ENCODE measurements around the gene USF2. TPM values are rescaled to one million over a fixed set of nuclear protein-coding genes. Genes with fewer than 3 reads are reported as not detected.

USF2 gene
- total and polyA plus RNA-seq, 2 of the 8 experiments (the other 6 are each of a cell fraction or from before 2014, with no cell fraction given) = 74.1 to 109 TPM

DNA sequence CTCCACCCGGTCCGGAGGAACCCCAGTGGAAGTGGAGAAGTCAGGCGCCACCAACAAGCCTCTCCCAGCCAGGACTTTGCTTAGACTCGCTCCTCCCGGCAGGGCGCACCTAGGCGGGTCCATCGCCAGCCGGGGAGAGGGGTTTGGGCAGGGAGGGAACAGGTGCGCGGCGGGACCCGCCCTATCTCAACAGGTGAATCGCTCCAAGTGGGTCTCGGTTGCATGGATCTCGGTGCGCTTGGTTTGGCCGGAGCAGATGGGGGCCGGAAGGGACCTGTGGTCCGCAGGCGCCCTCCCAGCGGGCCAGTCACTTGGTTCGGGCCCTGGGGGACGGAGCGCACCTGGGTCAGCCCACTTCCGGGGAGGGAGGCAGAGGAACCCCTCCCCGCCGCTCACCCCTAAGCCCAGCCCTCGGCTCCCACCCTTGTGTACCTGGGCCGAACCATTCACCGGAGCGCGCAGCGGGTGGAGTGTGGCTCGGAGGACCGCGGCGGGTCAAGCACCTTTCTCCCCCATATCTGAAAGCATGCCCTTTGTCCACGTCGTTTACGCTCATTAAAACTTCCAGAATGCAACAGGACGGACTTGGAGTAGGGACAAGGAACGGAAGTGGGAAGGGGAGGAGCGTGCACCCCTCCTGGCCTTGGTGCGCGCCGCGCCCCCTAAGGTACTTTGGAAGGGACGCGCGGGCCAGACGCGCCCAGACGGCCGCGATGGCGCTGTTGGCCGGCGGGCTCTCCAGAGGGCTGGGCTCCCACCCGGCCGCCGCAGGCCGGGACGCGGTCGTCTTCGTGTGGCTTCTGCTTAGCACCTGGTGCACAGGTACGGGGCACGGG lies 20.2 kb upstream of the USF2 start, which contains the start of gene LSR (continued):
- TF ChIP-seq, protein P1, sequence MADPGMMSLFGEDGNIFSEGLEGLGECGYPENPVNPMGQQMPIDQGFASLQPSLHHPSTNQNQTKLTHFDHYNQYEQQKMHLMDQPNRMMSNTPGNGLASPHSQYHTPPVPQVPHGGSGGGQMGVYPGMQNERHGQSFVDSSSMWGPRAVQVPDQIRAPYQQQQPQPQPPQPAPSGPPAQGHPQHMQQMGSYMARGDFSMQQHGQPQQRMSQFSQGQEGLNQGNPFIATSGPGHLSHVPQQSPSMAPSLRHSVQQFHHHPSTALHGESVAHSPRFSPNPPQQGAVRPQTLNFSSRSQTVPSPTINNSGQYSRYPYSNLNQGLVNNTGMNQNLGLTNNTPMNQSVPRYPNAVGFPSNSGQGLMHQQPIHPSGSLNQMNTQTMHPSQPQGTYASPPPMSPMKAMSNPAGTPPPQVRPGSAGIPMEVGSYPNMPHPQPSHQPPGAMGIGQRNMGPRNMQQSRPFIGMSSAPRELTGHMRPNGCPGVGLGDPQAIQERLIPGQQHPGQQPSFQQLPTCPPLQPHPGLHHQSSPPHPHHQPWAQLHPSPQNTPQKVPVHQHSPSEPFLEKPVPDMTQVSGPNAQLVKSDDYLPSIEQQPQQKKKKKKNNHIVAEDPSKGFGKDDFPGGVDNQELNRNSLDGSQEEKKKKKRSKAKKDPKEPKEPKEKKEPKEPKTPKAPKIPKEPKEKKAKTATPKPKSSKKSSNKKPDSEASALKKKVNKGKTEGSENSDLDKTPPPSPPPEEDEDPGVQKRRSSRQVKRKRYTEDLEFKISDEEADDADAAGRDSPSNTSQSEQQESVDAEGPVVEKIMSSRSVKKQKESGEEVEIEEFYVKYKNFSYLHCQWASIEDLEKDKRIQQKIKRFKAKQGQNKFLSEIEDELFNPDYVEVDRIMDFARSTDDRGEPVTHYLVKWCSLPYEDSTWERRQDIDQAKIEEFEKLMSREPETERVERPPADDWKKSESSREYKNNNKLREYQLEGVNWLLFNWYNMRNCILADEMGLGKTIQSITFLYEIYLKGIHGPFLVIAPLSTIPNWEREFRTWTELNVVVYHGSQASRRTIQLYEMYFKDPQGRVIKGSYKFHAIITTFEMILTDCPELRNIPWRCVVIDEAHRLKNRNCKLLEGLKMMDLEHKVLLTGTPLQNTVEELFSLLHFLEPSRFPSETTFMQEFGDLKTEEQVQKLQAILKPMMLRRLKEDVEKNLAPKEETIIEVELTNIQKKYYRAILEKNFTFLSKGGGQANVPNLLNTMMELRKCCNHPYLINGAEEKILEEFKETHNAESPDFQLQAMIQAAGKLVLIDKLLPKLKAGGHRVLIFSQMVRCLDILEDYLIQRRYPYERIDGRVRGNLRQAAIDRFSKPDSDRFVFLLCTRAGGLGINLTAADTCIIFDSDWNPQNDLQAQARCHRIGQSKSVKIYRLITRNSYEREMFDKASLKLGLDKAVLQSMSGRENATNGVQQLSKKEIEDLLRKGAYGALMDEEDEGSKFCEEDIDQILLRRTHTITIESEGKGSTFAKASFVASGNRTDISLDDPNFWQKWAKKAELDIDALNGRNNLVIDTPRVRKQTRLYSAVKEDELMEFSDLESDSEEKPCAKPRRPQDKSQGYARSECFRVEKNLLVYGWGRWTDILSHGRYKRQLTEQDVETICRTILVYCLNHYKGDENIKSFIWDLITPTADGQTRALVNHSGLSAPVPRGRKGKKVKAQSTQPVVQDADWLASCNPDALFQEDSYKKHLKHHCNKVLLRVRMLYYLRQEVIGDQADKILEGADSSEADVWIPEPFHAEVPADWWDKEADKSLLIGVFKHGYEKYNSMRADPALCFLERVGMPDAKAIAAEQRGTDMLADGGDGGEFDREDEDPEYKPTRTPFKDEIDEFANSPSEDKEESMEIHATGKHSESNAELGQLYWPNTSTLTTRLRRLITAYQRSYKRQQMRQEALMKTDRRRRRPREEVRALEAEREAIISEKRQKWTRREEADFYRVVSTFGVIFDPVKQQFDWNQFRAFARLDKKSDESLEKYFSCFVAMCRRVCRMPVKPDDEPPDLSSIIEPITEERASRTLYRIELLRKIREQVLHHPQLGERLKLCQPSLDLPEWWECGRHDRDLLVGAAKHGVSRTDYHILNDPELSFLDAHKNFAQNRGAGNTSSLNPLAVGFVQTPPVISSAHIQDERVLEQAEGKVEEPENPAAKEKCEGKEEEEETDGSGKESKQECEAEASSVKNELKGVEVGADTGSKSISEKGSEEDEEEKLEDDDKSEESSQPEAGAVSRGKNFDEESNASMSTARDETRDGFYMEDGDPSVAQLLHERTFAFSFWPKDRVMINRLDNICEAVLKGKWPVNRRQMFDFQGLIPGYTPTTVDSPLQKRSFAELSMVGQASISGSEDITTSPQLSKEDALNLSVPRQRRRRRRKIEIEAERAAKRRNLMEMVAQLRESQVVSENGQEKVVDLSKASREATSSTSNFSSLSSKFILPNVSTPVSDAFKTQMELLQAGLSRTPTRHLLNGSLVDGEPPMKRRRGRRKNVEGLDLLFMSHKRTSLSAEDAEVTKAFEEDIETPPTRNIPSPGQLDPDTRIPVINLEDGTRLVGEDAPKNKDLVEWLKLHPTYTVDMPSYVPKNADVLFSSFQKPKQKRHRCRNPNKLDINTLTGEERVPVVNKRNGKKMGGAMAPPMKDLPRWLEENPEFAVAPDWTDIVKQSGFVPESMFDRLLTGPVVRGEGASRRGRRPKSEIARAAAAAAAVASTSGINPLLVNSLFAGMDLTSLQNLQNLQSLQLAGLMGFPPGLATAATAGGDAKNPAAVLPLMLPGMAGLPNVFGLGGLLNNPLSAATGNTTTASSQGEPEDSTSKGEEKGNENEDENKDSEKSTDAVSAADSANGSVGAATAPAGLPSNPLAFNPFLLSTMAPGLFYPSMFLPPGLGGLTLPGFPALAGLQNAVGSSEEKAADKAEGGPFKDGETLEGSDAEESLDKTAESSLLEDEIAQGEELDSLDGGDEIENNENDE (IDR thresholded peaks at IDR 0.05; ENCODE audit: insufficient replicate concordance, low read length) = no peak
- TF ChIP-seq SRF (IDR thresholded peaks at IDR 0.05; ENCODE audit: low read depth, low read length) (peak; percentile 23; the same call in 1 of the 2 replicates), EP300 (IDR thresholded peaks at IDR 0.05; ENCODE audit: borderline replicate concordance in 1 of 2, low read depth in 2 of 2, low read length in 2 of 2) (peak in 1 of 2 experiments; percentile 97; a peak in 2 of 3 replicates), SIX5 (IDR thresholded peaks at IDR 0.05; ENCODE audit: low read depth, low read length) (peak; percentile 37), RBBP5 (IDR thresholded peaks at IDR 0.05; ENCODE audit: borderline replicate concordance, low read depth, low read length) (no peak; the same call in 1 of the 2 replicates), MAX (IDR thresholded peaks at IDR 0.05) (peak; percentile 60), KDM5A (IDR thresholded peaks at IDR 0.05; ENCODE audit: low read length) (no peak), SAP30 (IDR thresholded peaks at IDR 0.05; ENCODE audit: insufficient read depth, insufficient replicate concordance, low read length) (no peak), CBX5 (IDR thresholded peaks at IDR 0.05; ENCODE audit: low read depth, low read length) (no peak)

Data from H1 (cell line).